HG02885 (cell line): ENCODE measurements around the gene JAKMIP1.

Source experiments
- ATAC-seq: cut with Tn5 transposase; IDR thresholded peaks from one replicate; pipeline ENCODE4 v1.9.1; 2021; ENCODE audit warnings: mild to moderate bottlenecking; ENCODE audit not compliant: unreplicated experiment, poor library complexity

Gene JAKMIP1

DNA sequence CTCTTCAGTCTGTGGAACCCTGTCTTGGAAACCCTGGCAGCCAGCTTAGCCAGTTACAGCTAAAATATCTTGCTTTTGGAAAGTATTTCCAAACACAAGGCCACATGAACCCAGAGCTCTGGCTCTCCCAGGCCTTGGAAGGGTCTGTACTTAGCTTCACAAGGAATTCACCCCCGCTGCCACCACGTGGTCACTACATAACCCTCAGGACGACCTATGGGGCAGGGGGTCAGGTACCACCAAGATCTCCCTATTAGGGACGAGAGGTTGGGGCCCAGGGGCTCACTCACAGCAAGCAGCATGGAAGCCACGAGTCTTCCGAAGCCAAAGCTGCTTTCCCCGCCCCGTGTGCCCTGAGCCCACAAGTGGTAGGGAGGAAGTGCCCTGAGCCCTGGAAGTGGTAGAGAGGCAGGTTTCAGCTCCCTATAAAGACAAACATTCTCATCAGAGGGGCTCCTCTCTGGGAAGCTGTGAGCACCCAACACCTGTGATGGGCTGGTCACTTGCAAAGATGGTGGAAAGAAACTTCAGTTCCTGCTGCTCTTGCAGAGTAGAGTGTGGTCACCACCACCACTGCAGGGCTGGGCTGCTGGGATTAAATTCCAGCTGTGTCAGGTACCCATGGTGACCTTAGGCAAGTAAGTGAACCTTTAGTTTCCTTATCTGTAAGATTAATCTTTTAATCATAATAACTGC lies 4.7 kb upstream of the JAKMIP1 start:
- ATAC-seq, result no peak

- no peak for ATAC-seq
Observed at GRCh38 chr4:6204098-6204497, 3.7 kb upstream of the JAKMIP1 start.

DNA sequence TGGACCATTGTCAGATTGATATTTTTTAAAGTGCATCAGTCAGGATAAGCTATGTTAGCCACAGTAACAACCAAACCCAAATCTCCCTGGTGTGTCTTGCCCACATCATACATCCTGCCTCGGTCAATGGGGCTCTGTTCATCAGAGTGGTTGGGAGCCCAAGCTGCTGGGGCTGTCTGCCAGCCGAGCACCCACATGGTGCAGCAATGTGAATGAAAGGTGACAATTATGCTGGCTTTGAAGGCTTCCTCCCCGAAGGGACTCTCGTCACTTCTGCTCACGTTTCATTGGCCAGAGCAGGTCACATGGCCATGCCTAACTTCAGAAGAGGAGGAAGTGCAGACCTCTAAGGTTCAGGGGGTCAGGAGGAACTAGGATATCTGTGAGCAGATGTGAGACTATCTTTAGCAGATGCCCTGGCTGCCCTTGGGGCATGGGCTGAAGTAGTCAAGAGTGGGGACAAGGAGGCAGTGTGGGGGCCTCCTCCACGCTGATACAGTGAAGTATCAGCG lies 1.3 kb upstream of the JAKMIP1 start:
- ATAC-seq, result no peak

GRCh38 chr4:6200922-6201362 lies 593 bp upstream of the JAKMIP1 start:
- ATAC-seq, result no peak

DNA sequence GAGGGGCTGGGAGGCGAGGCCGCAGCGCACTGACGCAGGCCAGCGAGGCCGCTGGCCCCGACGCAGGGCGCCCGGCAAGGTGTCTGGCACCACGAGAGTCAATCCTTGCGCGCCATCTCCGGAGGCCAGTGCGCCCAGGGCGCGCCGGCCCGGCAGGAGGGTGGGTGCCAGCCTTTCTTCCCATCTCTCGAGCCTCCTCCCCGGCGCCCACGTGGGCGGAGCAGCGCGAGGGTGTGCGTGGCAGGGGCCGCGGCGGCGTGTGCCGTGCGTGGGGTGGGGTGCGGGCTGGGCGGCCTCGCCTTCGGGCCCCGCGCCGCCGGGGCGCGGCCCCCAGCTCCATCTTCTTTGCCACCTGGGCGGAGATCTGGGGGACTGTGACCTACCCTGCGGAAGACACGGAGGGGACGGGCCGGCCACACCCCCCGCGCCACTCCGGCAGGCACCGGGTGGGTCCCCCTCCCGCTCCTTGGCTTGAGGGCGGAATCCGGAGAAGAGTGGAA lies 877 bp downstream of the JAKMIP1 start:
- no peak for ATAC-seq

DNA sequence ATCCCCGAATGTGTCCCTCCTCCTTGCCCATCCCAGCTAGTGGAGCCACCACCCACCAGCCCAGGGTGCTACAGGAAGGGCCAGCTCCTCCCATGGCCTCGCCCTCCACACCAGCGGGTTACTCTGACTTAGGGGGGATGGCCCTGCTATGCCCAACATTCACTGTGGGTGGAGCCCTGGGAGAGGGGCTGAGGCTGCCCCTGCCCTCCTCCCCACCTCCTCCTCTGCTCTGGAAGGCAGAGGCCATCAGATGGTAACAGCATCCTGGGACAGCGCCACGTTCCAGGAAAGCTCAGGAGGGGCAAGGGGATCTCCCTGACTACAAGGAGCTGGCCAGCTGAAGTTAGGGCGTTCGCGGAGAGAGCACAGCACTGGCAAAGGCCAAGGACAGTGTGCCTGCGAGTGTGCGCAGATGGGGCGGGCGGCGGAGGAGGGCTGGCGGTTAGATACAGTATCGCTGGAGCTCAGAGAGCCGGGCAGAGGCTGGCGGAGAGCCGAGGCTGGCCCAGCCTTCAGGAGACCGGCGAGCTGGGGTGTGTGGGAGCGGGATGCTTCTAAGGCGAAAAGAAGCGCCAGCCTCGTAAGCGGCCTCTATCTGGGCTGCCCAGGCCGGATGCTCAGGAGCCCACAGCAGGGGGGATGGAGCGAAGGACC lies 1.5 kb downstream of the JAKMIP1 start:
- ATAC-seq, result no peak

DNA sequence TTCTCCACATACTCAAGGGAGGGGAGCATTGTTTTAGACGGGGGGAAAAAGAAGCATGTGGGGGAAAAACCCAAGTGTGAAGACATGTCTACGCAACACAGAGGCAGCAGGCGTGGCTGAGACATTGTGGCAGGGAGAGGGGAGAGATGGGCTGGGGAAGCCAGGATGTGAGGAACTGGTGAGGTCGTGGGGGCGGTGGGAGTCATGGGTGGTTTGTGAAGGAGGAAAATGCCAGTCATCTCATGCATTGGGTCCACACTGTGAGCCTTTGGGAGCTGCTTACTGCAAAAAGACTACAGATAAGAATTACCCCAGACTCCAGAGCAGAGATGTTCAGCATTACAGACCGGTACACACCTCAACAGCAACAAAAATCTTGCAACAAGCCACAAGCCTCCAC lies 2.1 kb downstream of the JAKMIP1 start:
- no peak for ATAC-seq

GRCh38 chr4:6197433-6198174 lies 2.7 kb downstream of the JAKMIP1 start:
- ATAC-seq, result no peak

DNA sequence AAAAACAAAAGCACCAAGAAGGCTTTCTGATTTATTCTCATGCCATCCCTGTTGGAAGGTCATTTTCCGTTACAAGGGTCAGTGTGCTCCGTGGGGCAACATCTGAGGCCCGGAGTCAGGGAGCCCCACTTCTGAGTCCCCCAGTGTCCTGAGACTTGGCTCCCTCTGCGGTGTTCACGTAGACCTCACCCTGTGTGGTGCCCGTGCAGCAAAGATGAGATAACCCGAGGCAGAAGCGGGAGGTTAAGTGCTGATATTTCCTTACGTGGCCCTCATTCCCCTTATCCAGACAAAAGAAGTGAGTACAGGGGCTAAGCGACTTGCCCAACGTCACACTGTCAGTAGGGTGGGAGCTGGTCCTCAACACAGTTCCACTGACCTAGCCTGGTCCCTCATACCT lies 3.5 kb downstream of the JAKMIP1 start:
- no peak for ATAC-seq

GRCh38 chr4:6196324-6196723 lies 4.0 kb downstream of the JAKMIP1 start:
- ATAC-seq, result no peak

- ATAC-seq, result no peak
Observed at GRCh38 chr4:6195602-6196319, 4.6 kb downstream of the JAKMIP1 start.

- no peak for ATAC-seq
Observed at GRCh38 chr4:6194458-6195195, 5.7 kb downstream of the JAKMIP1 start.

DNA sequence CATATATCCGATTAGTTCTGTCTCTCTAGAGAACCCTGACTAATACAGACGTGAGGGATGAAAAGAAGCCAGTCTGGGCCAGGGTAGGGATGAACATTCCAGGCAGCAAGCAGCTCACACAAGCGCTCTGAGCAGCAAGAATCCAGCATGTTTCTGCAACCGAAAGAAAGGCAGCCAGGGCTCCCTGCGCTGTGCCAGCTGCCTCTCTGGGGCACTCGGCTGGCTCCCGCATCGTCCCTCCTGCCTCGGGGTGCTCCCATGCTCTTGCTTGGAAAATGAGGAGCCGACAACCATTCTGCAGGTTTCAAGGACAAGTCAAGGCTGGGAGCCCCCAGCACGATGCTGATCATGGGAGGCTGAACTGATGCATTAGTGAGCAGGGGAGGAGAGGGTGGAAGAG lies 7.0 kb downstream of the JAKMIP1 start:
- no peak for ATAC-seq

- ATAC-seq, result no peak
Observed at GRCh38 chr4:6192245-6192644, 8.1 kb downstream of the JAKMIP1 start.

GRCh38 chr4:6191448-6192130 lies 8.8 kb downstream of the JAKMIP1 start:
- no peak for ATAC-seq

- no peak for ATAC-seq
Observed at GRCh38 chr4:6190486-6190885, 9.9 kb downstream of the JAKMIP1 start.

DNA sequence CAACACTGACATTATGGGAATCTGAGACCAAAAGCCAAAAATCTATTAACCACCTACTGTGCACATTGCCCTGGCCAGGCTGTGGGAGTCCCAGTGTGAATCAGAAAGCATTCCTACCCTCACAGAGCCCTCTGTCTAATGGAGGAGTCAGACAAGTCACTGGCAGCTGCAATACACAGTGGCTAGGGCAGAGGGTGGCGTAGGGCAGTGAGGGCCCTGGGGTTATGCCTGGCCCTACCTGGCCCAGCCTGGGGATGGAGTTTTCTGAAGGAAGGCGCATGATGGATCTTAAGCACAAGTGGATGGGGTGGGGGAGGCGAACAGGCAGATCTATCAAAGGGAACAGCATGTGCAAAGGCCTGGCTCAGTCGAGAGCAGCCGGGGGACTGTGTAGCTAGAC lies 10.8 kb downstream of the JAKMIP1 start:
- ATAC-seq, result no peak

DNA sequence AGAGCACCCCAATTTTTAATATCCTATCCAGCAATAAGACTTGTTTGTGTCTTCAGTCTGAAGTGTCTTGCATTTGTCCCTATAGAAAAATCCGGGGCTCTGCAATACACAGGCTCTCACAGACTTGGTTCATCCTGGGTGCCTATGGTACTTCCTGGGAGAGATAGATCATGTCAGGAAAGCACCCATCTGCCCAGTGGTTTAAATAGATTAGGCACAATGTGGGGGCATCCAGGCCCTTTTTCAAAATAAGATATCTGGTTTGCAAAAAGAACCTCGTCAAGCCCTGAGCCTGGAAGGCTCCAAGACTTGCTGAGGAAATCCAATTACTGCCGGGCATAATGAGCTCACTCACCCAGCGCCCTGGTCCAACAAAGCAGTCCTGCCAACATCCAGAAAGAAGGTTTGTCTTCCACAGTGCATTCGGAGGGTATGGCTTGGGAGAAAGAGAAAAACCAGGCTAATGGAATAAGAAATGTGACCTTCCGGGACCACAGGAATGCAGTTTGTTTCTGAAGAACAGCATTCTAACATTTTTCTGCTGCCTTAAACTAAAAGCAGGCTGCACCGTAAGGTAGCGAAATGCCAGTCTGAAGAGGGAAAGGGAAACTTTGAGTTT lies 11.6 kb downstream of the JAKMIP1 start:
- ATAC-seq, result no peak

- peak; percentile 7 for ATAC-seq
Observed at GRCh38 chr4:6184169-6184568, 16.2 kb downstream of the JAKMIP1 start.
